Epithelial cell of proximal tubule (primary cell): ENCODE data around the gene UBTD1. TPM values are rescaled to one million over a fixed set of nuclear protein-coding genes. Genes with fewer than 3 reads are reported as not detected.
"Not testable (repeated sequence)": the region's sequence is repeated elsewhere in the genome, so short reads cannot be mapped to it uniquely, and the experiment has no call there.

Source experiments
- DNase-seq: peaks from one replicate; pipeline ENCODE4 v3.0.0-alpha.2; 2011; ENCODE audit warnings: low read depth
- H3K4me3 ChIP-seq: 2 replicates; pipeline ENCODE4 v1.5.1; 2011; ENCODE audit warnings: low read depth, mild to moderate bottlenecking, low read length
- total RNA-seq: library from RNA; depleted of rRNA; stranded (reverse); fragments of >200 nt; gene quantifications from 2 replicates; pipeline ENCODE4 v1.2.3, GENCODE V29; 2015
- TF ChIP-seq, protein P1 (sequence below): conservative IDR thresholded peaks from 2 replicates; pipeline ENCODE4 v1.5.1; 2012; ENCODE audit warnings: low read depth, mild to moderate bottlenecking, low read length

The UBTD1 gene
- total RNA-seq, 1 donor from 2014 or later: 23.6 TPM

DNA sequence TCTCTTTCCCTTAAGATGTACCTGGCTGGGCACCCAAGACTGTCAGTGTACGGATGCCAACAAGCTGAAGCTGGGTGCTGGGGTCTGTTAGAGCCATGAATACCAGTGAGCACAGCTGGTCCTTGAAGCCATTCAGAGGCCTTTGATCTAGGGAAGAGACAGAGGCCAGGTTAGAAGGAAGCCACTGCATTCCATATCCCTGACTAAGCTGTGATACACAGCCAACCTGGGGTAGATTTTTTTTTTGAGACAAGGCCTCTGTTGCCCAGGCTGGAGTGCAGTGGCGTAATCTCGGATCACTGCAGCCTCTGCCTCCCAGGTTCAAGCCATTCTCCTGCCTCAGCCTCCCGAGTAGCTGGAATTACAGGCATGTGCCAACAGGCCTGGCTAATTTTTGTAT, 32.0 kb upstream of the UBTD1 start:
- no peak overlapping the region for H3K4me3 ChIP-seq
- DNase-seq: no peak
- TF ChIP-seq, protein P1, sequence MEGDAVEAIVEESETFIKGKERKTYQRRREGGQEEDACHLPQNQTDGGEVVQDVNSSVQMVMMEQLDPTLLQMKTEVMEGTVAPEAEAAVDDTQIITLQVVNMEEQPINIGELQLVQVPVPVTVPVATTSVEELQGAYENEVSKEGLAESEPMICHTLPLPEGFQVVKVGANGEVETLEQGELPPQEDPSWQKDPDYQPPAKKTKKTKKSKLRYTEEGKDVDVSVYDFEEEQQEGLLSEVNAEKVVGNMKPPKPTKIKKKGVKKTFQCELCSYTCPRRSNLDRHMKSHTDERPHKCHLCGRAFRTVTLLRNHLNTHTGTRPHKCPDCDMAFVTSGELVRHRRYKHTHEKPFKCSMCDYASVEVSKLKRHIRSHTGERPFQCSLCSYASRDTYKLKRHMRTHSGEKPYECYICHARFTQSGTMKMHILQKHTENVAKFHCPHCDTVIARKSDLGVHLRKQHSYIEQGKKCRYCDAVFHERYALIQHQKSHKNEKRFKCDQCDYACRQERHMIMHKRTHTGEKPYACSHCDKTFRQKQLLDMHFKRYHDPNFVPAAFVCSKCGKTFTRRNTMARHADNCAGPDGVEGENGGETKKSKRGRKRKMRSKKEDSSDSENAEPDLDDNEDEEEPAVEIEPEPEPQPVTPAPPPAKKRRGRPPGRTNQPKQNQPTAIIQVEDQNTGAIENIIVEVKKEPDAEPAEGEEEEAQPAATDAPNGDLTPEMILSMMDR: no peak

DNA sequence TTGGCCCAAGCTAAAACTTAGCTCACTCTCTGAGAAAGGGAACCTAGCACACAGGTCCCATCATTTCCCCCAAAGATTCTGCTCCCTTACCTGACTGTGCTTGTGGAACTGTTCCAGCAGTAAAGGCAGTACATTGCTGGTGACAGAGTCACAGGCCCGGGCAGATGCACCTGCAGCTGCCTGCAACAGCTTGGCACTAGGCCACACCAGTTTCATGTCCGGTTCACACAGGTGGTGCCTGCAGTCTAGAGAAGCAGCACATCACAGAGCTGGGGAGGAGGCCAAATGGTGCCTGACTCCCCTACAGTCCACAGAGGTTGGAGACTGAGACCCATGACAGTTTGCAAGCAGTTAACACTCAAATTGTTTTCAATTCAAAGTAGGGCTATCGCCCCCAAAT, 30.6 kb upstream of the UBTD1 start:
- TF ChIP-seq, protein P1: no peak
- no peak overlapping the region for H3K4me3 ChIP-seq
- no peak for DNase-seq

DNA sequence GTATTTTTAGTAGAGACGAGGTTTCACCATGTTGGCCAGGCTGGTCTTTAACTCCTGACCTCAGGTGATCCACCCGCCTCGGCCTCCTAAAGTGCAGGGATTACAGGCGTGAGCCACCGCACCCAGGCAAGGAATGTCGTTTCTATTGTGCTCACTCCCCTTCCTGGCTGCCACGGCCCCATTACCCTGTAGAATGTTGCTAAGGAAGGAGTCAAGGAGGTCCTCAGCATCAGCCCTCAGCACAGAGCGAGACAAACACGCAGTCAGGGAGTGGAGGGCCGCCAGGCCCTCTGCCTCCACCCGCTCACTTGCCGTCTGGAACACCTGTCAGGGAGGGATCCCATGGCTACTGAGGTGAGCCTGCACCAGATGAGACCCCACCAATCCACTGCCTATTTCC, 29.9 kb upstream of the UBTD1 start:
- DNase-seq, H3K4me3 ChIP-seq: not testable (repeated sequence)

DNA sequence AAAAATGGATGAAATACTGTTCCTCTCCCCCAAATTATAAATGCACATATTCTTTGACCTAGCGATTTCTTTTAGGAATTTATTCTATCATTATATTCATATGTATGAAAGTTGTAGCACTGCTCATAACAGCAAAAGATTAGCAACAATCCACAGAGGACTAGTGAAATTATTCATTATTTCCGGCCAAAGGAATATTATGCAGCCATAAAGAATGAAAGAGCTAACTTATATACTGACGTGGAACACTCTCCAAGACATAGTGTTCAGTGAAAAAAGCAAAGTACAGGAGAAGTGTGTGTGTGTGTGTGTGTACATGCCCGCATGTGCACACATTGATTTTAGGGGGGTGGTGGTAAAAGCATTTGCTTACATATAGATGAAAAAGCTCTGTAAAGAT, 23.8 kb upstream of the UBTD1 start:
- TF ChIP-seq, protein P1: no peak
- no peak for DNase-seq
- no peak overlapping the region for H3K4me3 ChIP-seq

DNA sequence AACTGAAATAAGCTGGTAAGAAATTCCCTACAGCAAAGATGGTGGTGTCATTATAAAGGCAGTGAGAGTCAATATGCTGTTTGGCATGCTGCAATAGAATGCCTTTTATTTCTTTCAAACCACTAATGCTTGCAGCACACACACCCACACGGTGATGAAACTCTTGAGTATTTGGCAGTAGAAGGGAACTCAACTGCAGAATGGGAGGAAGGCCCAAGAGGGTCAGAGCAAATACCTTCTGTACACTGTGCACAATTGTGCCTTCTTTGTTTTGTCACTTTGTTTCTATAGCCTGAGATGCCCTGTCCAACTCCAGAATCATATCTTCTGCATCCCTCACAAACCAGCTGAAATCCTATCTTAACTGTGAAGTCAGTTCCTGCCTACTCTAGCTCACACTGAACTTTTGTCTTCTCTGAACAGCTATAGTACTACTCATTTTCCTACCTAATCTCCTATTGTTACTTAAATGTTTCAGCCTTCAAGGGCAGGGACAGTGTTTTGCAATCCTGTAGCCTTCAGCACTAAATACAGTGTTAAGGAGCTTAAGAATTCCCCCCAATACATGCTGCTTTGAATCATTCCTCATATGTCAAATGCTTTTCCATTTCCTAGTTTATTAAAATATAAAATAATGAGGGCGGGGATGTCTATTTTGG, 22.7 kb upstream of the UBTD1 start:
- TF ChIP-seq, protein P1: no peak
- no peak overlapping the region for H3K4me3 ChIP-seq
- no peak for DNase-seq

DNA sequence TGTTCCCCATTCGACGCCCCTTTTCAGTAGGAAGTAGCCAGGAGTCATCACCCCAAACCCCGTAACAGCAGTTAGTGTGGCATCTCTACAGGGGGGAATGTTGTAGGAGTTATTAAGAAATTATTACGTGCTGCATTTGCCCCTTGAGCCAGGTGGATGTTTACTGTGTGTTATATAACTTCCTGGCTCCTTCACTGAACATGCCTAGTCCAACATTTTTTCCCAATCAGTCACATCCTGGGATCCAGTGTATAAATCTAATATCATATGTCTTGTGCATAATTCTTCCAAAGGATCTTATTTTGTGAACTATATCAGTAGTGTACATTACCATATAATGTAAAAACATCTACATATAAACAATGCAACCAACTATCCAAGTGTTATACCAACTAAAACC, 19.3 kb upstream of the UBTD1 start:
- DNase-seq, H3K4me3 ChIP-seq: not testable (repeated sequence)

DNA sequence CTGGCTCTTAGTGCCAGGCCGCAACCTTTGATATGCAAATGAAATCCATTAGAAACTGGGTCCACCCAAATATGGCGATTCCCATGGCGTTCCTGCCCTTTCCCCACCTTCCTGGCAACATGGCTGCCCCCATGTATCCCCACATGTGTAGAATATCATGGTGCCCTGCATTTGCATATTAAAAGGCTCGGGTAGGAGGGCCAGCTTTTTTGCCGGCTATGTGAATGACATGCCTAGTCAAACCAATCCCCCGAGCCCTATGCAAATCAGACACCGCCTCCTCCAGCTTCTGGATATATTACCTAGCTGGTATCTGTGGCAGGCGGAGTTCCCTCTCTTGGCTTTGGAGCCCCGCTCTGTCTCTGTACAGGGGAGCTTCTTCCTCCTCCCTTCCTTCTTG, 18.8 kb upstream of the UBTD1 start:
- TF ChIP-seq, protein P1: no peak
- no peak for DNase-seq
- H3K4me3 ChIP-seq: no peak overlapping the region

DNA sequence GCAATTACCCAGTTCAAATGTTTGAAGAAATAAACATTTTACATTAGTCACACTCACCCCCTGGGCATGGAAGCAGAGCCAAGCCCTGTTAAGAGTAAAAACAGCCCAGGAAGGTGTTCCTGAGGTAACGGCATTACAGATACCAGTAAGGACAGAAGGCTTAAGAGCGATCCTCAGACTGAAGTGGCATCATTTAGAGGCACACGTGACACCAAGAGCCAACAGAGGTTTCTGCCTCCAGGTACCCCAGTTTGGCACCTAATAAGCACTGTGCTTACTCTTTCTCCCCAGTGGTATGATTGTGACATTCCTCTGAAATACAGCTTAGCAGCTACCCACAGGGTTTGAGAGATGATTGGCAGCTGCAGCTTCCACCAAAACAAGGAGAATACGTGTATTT, 17.7 kb upstream of the UBTD1 start:
- DNase-seq: no peak
- H3K4me3 ChIP-seq: no peak overlapping the region
- TF ChIP-seq, protein P1: no peak
